ENCODE data around the gene EIF2AK3.

DNA sequence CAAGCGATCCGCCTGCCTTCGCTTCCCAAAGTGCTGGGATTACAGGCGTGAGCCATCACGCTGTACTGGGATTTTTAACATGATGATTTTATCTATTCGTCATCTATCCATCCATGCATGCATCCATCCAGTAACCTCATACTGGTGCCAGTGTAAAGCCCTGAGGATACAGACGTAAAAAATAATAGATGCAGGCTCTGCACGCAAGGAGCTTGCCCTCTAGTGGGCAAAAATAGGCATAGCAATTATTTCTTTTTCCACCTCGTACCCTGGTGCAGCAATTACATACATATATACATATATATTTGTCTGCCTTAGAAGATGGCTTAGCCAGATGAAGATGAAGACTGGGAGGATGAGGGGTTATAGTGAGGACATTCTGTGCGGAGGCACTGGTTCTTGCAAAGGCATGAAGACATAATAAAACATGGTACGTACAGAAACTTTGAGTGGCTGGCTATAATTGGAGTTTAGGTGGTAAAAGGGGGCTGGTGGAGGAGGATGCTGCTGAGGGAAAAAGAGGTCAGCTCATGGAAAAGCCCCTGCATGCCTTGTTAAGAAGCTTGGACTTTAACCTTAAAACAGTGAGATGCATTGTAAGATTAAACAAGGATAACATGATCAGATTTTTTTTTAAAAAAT, 44.6 kb upstream of the EIF2AK3 start:
- TF ChIP-seq, protein P1, sequence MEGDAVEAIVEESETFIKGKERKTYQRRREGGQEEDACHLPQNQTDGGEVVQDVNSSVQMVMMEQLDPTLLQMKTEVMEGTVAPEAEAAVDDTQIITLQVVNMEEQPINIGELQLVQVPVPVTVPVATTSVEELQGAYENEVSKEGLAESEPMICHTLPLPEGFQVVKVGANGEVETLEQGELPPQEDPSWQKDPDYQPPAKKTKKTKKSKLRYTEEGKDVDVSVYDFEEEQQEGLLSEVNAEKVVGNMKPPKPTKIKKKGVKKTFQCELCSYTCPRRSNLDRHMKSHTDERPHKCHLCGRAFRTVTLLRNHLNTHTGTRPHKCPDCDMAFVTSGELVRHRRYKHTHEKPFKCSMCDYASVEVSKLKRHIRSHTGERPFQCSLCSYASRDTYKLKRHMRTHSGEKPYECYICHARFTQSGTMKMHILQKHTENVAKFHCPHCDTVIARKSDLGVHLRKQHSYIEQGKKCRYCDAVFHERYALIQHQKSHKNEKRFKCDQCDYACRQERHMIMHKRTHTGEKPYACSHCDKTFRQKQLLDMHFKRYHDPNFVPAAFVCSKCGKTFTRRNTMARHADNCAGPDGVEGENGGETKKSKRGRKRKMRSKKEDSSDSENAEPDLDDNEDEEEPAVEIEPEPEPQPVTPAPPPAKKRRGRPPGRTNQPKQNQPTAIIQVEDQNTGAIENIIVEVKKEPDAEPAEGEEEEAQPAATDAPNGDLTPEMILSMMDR (IDR thresholded peaks at IDR 0.05), result peak in 2 of 3 donors; percentile 44 to 79
- TF ChIP-seq POLR2A (IDR thresholded peaks at IDR 0.05) (no peak), EP300 (IDR thresholded peaks at IDR 0.05) (no peak)

Data from ovary (tissue), 3 donors.